ENCODE measurements around the gene FLOT1. TPM values are rescaled to one million over a fixed set of nuclear protein-coding genes. Genes with fewer than 3 reads are reported as not detected.
"Not testable (repeated sequence)": the region's sequence is repeated elsewhere in the genome, so short reads cannot be mapped to it uniquely, and the experiment has no call there.

The FLOT1 gene
- total RNA-seq, 2 experiments from 2014 or later = 261 to 271 TPM

- no peaks in the 10 kb centered on the region for H3K27me3 Mint-ChIP-seq
- peaks cover 57% of the 10 kb centered on the region for H3K36me3 Mint-ChIP-seq
- ATAC-seq (ENCODE audit: low read depth) (no peak), DNase-seq (peak; percentile 87)
- no peaks in the 10 kb centered on the region for H3K9me3 Mint-ChIP-seq
- peaks cover 46% of the 10 kb centered on the region for H3K4me1 Mint-ChIP-seq
- POLR2A ChIA-PET = interaction anchor here (0.7 to 11.0 kb wide), 10 partner anchors 8 to 109 kb away, joined by 3 to 512 read pairs (median 8); partner anchors contain the start of genes DHX16, MRPS18B, NRM and PPP1R10
- peak overlapping the region; percentile 93 for H3K27ac Mint-ChIP-seq
- H3K4me3 Mint-ChIP-seq = peak overlapping the region; percentile 91
Measured at GRCh38 chr6:30722280-30723112, 20.0 kb downstream of the FLOT1 start.

- Mint-ChIP-seq H3K4me3 (peak overlapping the region; percentile 91), H3K27ac (peak overlapping the region; percentile 93), H3K4me1 (peaks cover 47% of the 10 kb centered on the region), H3K36me3 (peaks cover 58% of the 10 kb centered on the region)
- not testable (repeated sequence) for H3K9me3 Mint-ChIP-seq; ATAC-seq (ENCODE audit: low read depth); H3K27me3 Mint-ChIP-seq
- POLR2A ChIA-PET = interaction anchor here (0.6 to 11.0 kb wide), 12 partner anchors 9 to 183 kb away, joined by 3 to 512 read pairs (median 6); partner anchors contain the start of genes DHX16, GNL1, MRPS18B and NRM
- peak; percentile 43 for DNase-seq
Measured at GRCh38 chr6:30722025-30722279, 20.5 kb downstream of the FLOT1 start.

GRCh38 chr6:30721198-30722024 lies 21.1 kb downstream of the FLOT1 start:
- ATAC-seq (ENCODE audit: low read depth) = peak; percentile 13
- POLR2A ChIA-PET = interaction anchor here (0.5 to 11.0 kb wide), 15 partner anchors 9 to 182 kb away, joined by 3 to 512 read pairs (median 6); partner anchors contain the start of genes DHX16, GNL1, IER3 and MRPS18B
- H3K4me3 Mint-ChIP-seq = peak overlapping the region; percentile 91
- H3K9me3 Mint-ChIP-seq = no peaks in the 10 kb centered on the region
- peak overlapping the region; percentile 93 for H3K27ac Mint-ChIP-seq
- H3K4me1 Mint-ChIP-seq = peaks cover 47% of the 10 kb centered on the region
- DNase-seq = peak; percentile 99
- H3K36me3 Mint-ChIP-seq = peaks cover 58% of the 10 kb centered on the region
- H3K27me3 Mint-ChIP-seq = no peaks in the 10 kb centered on the region

GRCh38 chr6:30720738-30721197 lies 21.7 kb downstream of the FLOT1 start:
- H3K4me1 Mint-ChIP-seq = peaks cover 50% of the 10 kb centered on the region
- H3K9me3 Mint-ChIP-seq = no peaks in the 10 kb centered on the region
- no peaks in the 10 kb centered on the region for H3K27me3 Mint-ChIP-seq
- H3K27ac Mint-ChIP-seq = peak overlapping the region; percentile 93
- H3K36me3 Mint-ChIP-seq = peaks cover 62% of the 10 kb centered on the region
- POLR2A ChIA-PET = interaction anchor here (0.5 to 11.0 kb wide), 14 partner anchors 9 to 182 kb away, joined by 3 to 512 read pairs (median 6); partner anchors contain the start of genes DHX16, GNL1, IER3 and MRPS18B
- peak overlapping the region; percentile 91 for H3K4me3 Mint-ChIP-seq
- DNase-seq = peak; percentile 75
- ATAC-seq (ENCODE audit: low read depth) = no peak

- peak within 1 kb of the TSS; percentile 91 for H3K4me3 Mint-ChIP-seq
- H3K4me1 Mint-ChIP-seq = peaks cover 48% of the 10 kb centered on the region
- no peaks in the 10 kb centered on the region for H3K9me3 Mint-ChIP-seq
- peaks cover 64% of the 10 kb centered on the region for H3K36me3 Mint-ChIP-seq
- peak; percentile 70 for ATAC-seq (ENCODE audit: low read depth)
- POLR2A ChIA-PET = interaction anchor here (0.5 to 11.0 kb wide), 13 partner anchors 8 to 119 kb away, joined by 3 to 512 read pairs (median 6); partner anchors contain the start of genes DHX16, IER3, MRPS18B and NRM
- peak; percentile 95 for DNase-seq
- peak within 1 kb of the TSS; percentile 93 for H3K27ac Mint-ChIP-seq
- H3K27me3 Mint-ChIP-seq = no peaks in the 10 kb centered on the region
Measured at GRCh38 chr6:30719791-30720737, 22.4 kb downstream of the FLOT1 start, which contains the start of gene TUBB. TUBB (plus strand) TSS chr6:30720352; CDS start chr6:30720507, 155 bp downstream.

GRCh38 chr6:30719356-30719755 lies 23.1 kb downstream of the FLOT1 start:
- ATAC-seq (ENCODE audit: low read depth) (no peak), DNase-seq (no peak)
- H3K9me3 Mint-ChIP-seq = no peaks in the 10 kb centered on the region
- H3K27me3 Mint-ChIP-seq = no peaks in the 10 kb centered on the region
- peak overlapping the region; percentile 93 for H3K27ac Mint-ChIP-seq
- H3K36me3 Mint-ChIP-seq = peaks cover 62% of the 10 kb centered on the region
- POLR2A ChIA-PET = interaction anchor here (1.2 to 11.0 kb wide), 7 partner anchors 11 to 106 kb away, joined by 3 to 512 read pairs (median 11); partner anchors contain the start of genes DHX16, MRPS18B, NRM and PPP1R10
- H3K4me3 Mint-ChIP-seq = peak overlapping the region; percentile 91
- H3K4me1 Mint-ChIP-seq = peaks cover 46% of the 10 kb centered on the region

GRCh38 chr6:30717845-30718720 lies 24.4 kb downstream of the FLOT1 start:
- H3K4me1 Mint-ChIP-seq = peaks cover 39% of the 10 kb centered on the region
- POLR2A ChIA-PET = interaction anchor here (0.8 to 11.0 kb wide), 17 partner anchors 10 to 236 kb away, joined by 3 to 512 read pairs (median 8); partner anchors contain the start of genes DHX16, GTF2H4, IER3 and MRPS18B
- H3K9me3 Mint-ChIP-seq; ATAC-seq (ENCODE audit: low read depth); DNase-seq; H3K27me3 Mint-ChIP-seq: not testable (repeated sequence)
- peaks cover 58% of the 10 kb centered on the region for H3K36me3 Mint-ChIP-seq
- H3K27ac Mint-ChIP-seq = peak overlapping the region; percentile 100
- H3K4me3 Mint-ChIP-seq = peak overlapping the region; percentile 91

- peak; percentile 97 for DNase-seq
- POLR2A ChIA-PET = interaction anchor here (0.7 to 11.0 kb wide), 21 partner anchors 12 to 391 kb away, joined by 3 to 512 read pairs (median 5); partner anchors contain the start of genes ABCF1, DHX16, FLOT1 and GTF2H4
- peaks cover 41% of the 10 kb centered on the region for H3K4me1 Mint-ChIP-seq
- peak; percentile 77 for ATAC-seq (ENCODE audit: low read depth)
- no peaks in the 10 kb centered on the region for H3K27me3 Mint-ChIP-seq
- H3K4me3 Mint-ChIP-seq = peak within 1 kb of the TSS; percentile 91
- H3K27ac Mint-ChIP-seq = peak within 1 kb of the TSS; percentile 100
- no peaks in the 10 kb centered on the region for H3K9me3 Mint-ChIP-seq
- H3K36me3 Mint-ChIP-seq = peaks cover 56% of the 10 kb centered on the region
Measured at GRCh38 chr6:30717129-30717844, 25.2 kb downstream of the FLOT1 start, which contains the start of gene MDC1. MDC1 (minus strand) TSS chr6:30717281; CDS start chr6:30715175, 2,106 bp downstream.

GRCh38 chr6:30716879-30717128 lies 25.7 kb downstream of the FLOT1 start:
- POLR2A ChIA-PET = interaction anchor here (0.7 to 11.0 kb wide), 19 partner anchors 11 to 391 kb away, joined by 3 to 512 read pairs (median 6); partner anchors contain the start of genes ABCF1, DHX16, FLOT1 and GTF2H4
- H3K27me3 Mint-ChIP-seq = no peaks in the 10 kb centered on the region
- H3K4me1 Mint-ChIP-seq = peaks cover 46% of the 10 kb centered on the region
- no peak for DNase-seq
- H3K36me3 Mint-ChIP-seq = peaks cover 53% of the 10 kb centered on the region
- ATAC-seq (ENCODE audit: low read depth) = no peak
- peak overlapping the region; percentile 100 for H3K27ac Mint-ChIP-seq
- H3K4me3 Mint-ChIP-seq = peak overlapping the region; percentile 91
- no peaks in the 10 kb centered on the region for H3K9me3 Mint-ChIP-seq

GRCh38 chr6:30714263-30714662 lies 28.2 kb downstream of the FLOT1 start:
- Mint-ChIP-seq H3K36me3 (peaks cover 48% of the 10 kb centered on the region), H3K4me3 (no peak overlapping the region), H3K4me1 (peaks cover 53% of the 10 kb centered on the region), H3K27me3 (no peaks in the 10 kb centered on the region), H3K9me3 (no peaks in the 10 kb centered on the region), H3K27ac (no peak overlapping the region)
- POLR2A ChIA-PET = interaction anchor here (3.9 to 4.1 kb wide), 2 partner anchors 26 to 31 kb away, joined by 37 to 54 read pairs; no protein-coding TSS in a partner anchor
- DNase-seq (no peak), ATAC-seq (ENCODE audit: low read depth) (no peak)
